Activated CD4-positive, alpha-beta T cell treated with anti-CD3 and anti-CD28 coated beads, Interleukin-2, amount 10 ng/mL, durations not matched to agents 24 days and 14 days (primary cell): ENCODE data around the gene PALM. TPM values are rescaled to one million over a fixed set of nuclear protein-coding genes. Genes with fewer than 3 reads are reported as not detected.
A peak's percentile ranks its signal among the peaks of the same experiment; 100 is the strongest.

Experiments used
- DNase-seq: peaks from one replicate; pipeline ENCODE4 v3.0.0; 2022
- H3K27ac Mint-ChIP-seq: one replicate; pipeline ENCODE4 v1.8.0; 2022; ENCODE audit warnings: mild to moderate bottlenecking, mixed read lengths
- H3K27me3 Mint-ChIP-seq: one replicate; pipeline ENCODE4 v1.8.0; 2022; ENCODE audit warnings: mixed read lengths
- H3K36me3 Mint-ChIP-seq: one replicate; pipeline ENCODE4 v1.8.0; 2022; ENCODE audit warnings: low read depth, mild to moderate bottlenecking, mixed read lengths
- H3K4me1 Mint-ChIP-seq: one replicate; pipeline ENCODE4 v1.8.0; 2021; ENCODE audit warnings: mixed read lengths
- H3K4me3 Mint-ChIP-seq: one replicate; pipeline ENCODE4 v1.8.0; 2022; ENCODE audit warnings: mild to moderate bottlenecking, moderate library complexity, mixed read lengths
- H3K9me3 Mint-ChIP-seq: one replicate; pipeline ENCODE4 v1.8.0; 2021; ENCODE audit warnings: mixed read lengths
- intact Hi-C: fragments of 100-400 bp; cut with micrococcal nuclease; formaldehyde crosslinking; loops from one replicate; pipeline ENCODE4 v1.15.1; 2023
- total RNA-seq: library from RNA; stranded (reverse); gene quantifications from 2 replicates; pipeline ENCODE4 v1.2.3, GENCODE V29; 2022

PALM gene
- total RNA-seq, 1 donor from 2014 or later = not detected

- Mint-ChIP-seq H3K36me3 (no peaks in the 10 kb centered on the region), H3K4me1 (no peaks in the 10 kb centered on the region), H3K27ac (no peak overlapping the region), H3K27me3 (no peaks in the 10 kb centered on the region), H3K9me3 (no peaks in the 10 kb centered on the region), H3K4me3 (no peak overlapping the region)
- intact Hi-C loops = no loop called here
- DNase-seq = no peak
Measured at GRCh38 chr19:752652-753517, 44.1 kb downstream of the PALM start.

GRCh38 chr19:754530-754929, 45.8 kb downstream of the PALM start:
- Mint-ChIP-seq H3K9me3 (peaks cover under 1% of the 10 kb centered on the region), H3K36me3 (peaks cover under 1% of the 10 kb centered on the region), H3K4me1 (no peaks in the 10 kb centered on the region), H3K27me3 (no peaks in the 10 kb centered on the region), H3K4me3 (no peak overlapping the region), H3K27ac (no peak overlapping the region)
- no peak for DNase-seq
- intact Hi-C loops = no loop called here

GRCh38 chr19:755063-755462, 46.3 kb downstream of the PALM start:
- H3K36me3 Mint-ChIP-seq = peaks cover 3% of the 10 kb centered on the region
- H3K4me1 Mint-ChIP-seq = no peaks in the 10 kb centered on the region
- H3K9me3 Mint-ChIP-seq = peaks cover 4% of the 10 kb centered on the region
- no peaks in the 10 kb centered on the region for H3K27me3 Mint-ChIP-seq
- intact Hi-C loops = no loop called here
- no peak for DNase-seq
- no peak overlapping the region for H3K27ac Mint-ChIP-seq
- H3K4me3 Mint-ChIP-seq = no peak overlapping the region

GRCh38 chr19:756236-756635, 47.5 kb downstream of the PALM start:
- Mint-ChIP-seq H3K27me3 (no peaks in the 10 kb centered on the region), H3K4me3 (no peak overlapping the region), H3K9me3 (peaks cover 4% of the 10 kb centered on the region), H3K4me1 (no peaks in the 10 kb centered on the region), H3K36me3 (peaks cover 3% of the 10 kb centered on the region), H3K27ac (no peak overlapping the region)
- no peak for DNase-seq
- intact Hi-C loops = no loop called here

GRCh38 chr19:756821-757688, 48.3 kb downstream of the PALM start:
- Mint-ChIP-seq H3K27me3 (no peaks in the 10 kb centered on the region), H3K4me1 (no peaks in the 10 kb centered on the region), H3K27ac (no peak overlapping the region), H3K9me3 (peaks cover 4% of the 10 kb centered on the region), H3K36me3 (peaks cover 3% of the 10 kb centered on the region), H3K4me3 (no peak overlapping the region)
- intact Hi-C loops = no loop called here
- no peak for DNase-seq

- intact Hi-C loops = no loop called here
- Mint-ChIP-seq H3K4me3 (no peak overlapping the region), H3K4me1 (no peaks in the 10 kb centered on the region), H3K27me3 (no peaks in the 10 kb centered on the region), H3K36me3 (peaks cover 3% of the 10 kb centered on the region), H3K27ac (no peak overlapping the region), H3K9me3 (peaks cover 4% of the 10 kb centered on the region)
- no peak for DNase-seq
Measured at GRCh38 chr19:757811-758668, 49.3 kb downstream of the PALM start.

- no peaks in the 10 kb centered on the region for H3K4me1 Mint-ChIP-seq
Measured at GRCh38 chr19:763181-763580, 54.4 kb downstream of the PALM start.

GRCh38 chr19:763869-764268, 55.1 kb downstream of the PALM start:
- Mint-ChIP-seq H3K4me3 (no peak overlapping the region), H3K4me1 (no peaks in the 10 kb centered on the region)

More at GRCh38 chr19:763181-763580, 54.4 kb downstream of the PALM start:
- intact Hi-C loops = no loop called here
- H3K27me3 Mint-ChIP-seq = no peaks in the 10 kb centered on the region
- H3K27ac Mint-ChIP-seq = no peak overlapping the region
- peaks cover 4% of the 10 kb centered on the region for H3K9me3 Mint-ChIP-seq
- DNase-seq = no peak
- H3K36me3 Mint-ChIP-seq = peaks cover 3% of the 10 kb centered on the region
- no peak overlapping the region for H3K4me3 Mint-ChIP-seq

GRCh38 chr19:764301-764700, 55.6 kb downstream of the PALM start:
- Mint-ChIP-seq H3K4me3 (no peak overlapping the region), H3K4me1 (no peaks in the 10 kb centered on the region), H3K9me3 (peaks cover 4% of the 10 kb centered on the region), H3K36me3 (peaks cover 3% of the 10 kb centered on the region), H3K27ac (no peak overlapping the region), H3K27me3 (no peaks in the 10 kb centered on the region)
- no peak for DNase-seq
- intact Hi-C loops = no loop called here

More at GRCh38 chr19:763869-764268, 55.1 kb downstream of the PALM start:
- Mint-ChIP-seq H3K36me3 (peaks cover 3% of the 10 kb centered on the region), H3K27ac (no peak overlapping the region), H3K9me3 (peaks cover 4% of the 10 kb centered on the region), H3K27me3 (no peaks in the 10 kb centered on the region)
- no peak for DNase-seq
- intact Hi-C loops = no loop called here

GRCh38 chr19:765179-765738, 56.5 kb downstream of the PALM start:
- Mint-ChIP-seq H3K36me3 (no peaks in the 10 kb centered on the region), H3K9me3 (no peaks in the 10 kb centered on the region), H3K4me1 (peaks cover under 1% of the 10 kb centered on the region), H3K27me3 (peaks cover under 1% of the 10 kb centered on the region), H3K4me3 (no peak overlapping the region), H3K27ac (no peak overlapping the region)
- intact Hi-C loops = no loop called here
- DNase-seq = no peak

- intact Hi-C loops = no loop called here
- H3K4me3 Mint-ChIP-seq = no peak overlapping the region
- H3K27me3 Mint-ChIP-seq = peaks cover 4% of the 10 kb centered on the region
- no peak for DNase-seq
- no peak overlapping the region for H3K27ac Mint-ChIP-seq
- peaks cover 3% of the 10 kb centered on the region for H3K4me1 Mint-ChIP-seq
- H3K9me3 Mint-ChIP-seq = no peaks in the 10 kb centered on the region
- no peaks in the 10 kb centered on the region for H3K36me3 Mint-ChIP-seq
Measured at GRCh38 chr19:768424-768823, 59.7 kb downstream of the PALM start.

- intact Hi-C loops = loop anchor here (1.0 to 10.0 kb wide), 4 partner anchors 27 to 232 kb away; partner anchors contain the start of genes AZU1, PLPPR3 and PTBP1
- H3K36me3 Mint-ChIP-seq = no peaks in the 10 kb centered on the region
- H3K27ac Mint-ChIP-seq = no peak overlapping the region
- no peaks in the 10 kb centered on the region for H3K9me3 Mint-ChIP-seq
- no peak for DNase-seq
- no peak overlapping the region for H3K4me3 Mint-ChIP-seq
- H3K27me3 Mint-ChIP-seq = peaks cover 4% of the 10 kb centered on the region
- H3K4me1 Mint-ChIP-seq = peaks cover 3% of the 10 kb centered on the region
Measured at GRCh38 chr19:769616-770015, 60.9 kb downstream of the PALM start.

GRCh38 chr19:771332-771785, 62.6 kb downstream of the PALM start:
- no peaks in the 10 kb centered on the region for H3K9me3 Mint-ChIP-seq
- peaks cover 3% of the 10 kb centered on the region for H3K4me1 Mint-ChIP-seq
- H3K27me3 Mint-ChIP-seq = peaks cover 4% of the 10 kb centered on the region
- H3K27ac Mint-ChIP-seq = no peak overlapping the region
- H3K4me3 Mint-ChIP-seq = no peak overlapping the region
- no peaks in the 10 kb centered on the region for H3K36me3 Mint-ChIP-seq
- peak; percentile 70 for DNase-seq
- intact Hi-C loops = loop anchor here (2.0 to 10.0 kb wide), 2 partner anchors 25 to 53 kb away; partner anchors contain the start of genes AZU1, PLPPR3 and PTBP1
